ENCODE measurements around the gene AGAP3. TPM values are rescaled to one million over a fixed set of nuclear protein-coding genes. Genes with fewer than 3 reads are reported as not detected.

Gene AGAP3
- total RNA-seq, 4 donors from 2014 or later, result 49.0 to 75.2 (median 66.2) TPM

DNA sequence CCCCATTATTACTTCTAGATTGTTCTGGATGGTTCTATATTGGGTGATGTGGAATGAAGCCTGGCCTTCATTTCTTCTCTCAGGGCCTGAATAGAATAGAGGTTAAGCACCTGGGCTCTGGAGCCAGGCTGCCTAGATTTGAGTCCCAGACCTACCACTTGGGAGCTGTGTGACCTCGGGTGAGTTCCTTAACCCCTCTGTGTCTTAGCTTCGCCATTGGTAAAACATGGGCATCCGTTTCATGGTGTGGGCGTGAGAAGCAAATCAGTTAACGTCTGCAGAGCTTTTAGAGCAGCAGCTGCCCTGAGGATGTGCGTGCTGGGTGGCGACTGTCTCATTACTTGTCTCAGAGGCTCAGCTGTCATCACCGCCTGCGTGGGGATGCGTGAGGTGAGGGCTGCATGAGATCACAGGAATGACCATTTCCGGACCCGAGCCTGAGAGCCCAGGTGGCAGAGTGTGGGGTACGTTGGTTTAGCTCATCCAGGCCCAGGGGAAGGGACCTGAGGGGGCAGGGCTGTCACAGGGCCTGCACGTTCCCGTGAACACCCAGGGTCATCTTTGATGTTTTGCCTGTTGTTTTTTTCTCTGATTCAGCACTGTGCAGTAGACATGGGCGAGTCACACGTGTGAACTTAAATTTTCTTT lies 9.7 kb downstream of the AGAP3 start:
- Histone ChIP-seq H3K4me3 (replicated peaks in 1 of 3) (no peak overlapping the region), H3K36me3 (no peaks in the 10 kb centered on the region), H3K4me1 (peaks cover 0 to 18% of the 10 kb centered on the region in 2 donors), H3K27ac (no peak overlapping the region), H3K9me3 (no peaks in the 10 kb centered on the region), H3K27me3 (no peaks in the 10 kb centered on the region)
- WGBS, 2 donors, result 89 to 91% methylated on average over 12 to 17 of the region's 17 CpGs
- TF ChIP-seq, protein P1, sequence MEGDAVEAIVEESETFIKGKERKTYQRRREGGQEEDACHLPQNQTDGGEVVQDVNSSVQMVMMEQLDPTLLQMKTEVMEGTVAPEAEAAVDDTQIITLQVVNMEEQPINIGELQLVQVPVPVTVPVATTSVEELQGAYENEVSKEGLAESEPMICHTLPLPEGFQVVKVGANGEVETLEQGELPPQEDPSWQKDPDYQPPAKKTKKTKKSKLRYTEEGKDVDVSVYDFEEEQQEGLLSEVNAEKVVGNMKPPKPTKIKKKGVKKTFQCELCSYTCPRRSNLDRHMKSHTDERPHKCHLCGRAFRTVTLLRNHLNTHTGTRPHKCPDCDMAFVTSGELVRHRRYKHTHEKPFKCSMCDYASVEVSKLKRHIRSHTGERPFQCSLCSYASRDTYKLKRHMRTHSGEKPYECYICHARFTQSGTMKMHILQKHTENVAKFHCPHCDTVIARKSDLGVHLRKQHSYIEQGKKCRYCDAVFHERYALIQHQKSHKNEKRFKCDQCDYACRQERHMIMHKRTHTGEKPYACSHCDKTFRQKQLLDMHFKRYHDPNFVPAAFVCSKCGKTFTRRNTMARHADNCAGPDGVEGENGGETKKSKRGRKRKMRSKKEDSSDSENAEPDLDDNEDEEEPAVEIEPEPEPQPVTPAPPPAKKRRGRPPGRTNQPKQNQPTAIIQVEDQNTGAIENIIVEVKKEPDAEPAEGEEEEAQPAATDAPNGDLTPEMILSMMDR (IDR thresholded peaks at IDR 0.05), result no peak
- TF ChIP-seq POLR2A (IDR thresholded peaks at IDR 0.05), result no peak
- DNase-seq, result no peak
- intact Hi-C loops (cut with DNase I), result no loop called here

DNA sequence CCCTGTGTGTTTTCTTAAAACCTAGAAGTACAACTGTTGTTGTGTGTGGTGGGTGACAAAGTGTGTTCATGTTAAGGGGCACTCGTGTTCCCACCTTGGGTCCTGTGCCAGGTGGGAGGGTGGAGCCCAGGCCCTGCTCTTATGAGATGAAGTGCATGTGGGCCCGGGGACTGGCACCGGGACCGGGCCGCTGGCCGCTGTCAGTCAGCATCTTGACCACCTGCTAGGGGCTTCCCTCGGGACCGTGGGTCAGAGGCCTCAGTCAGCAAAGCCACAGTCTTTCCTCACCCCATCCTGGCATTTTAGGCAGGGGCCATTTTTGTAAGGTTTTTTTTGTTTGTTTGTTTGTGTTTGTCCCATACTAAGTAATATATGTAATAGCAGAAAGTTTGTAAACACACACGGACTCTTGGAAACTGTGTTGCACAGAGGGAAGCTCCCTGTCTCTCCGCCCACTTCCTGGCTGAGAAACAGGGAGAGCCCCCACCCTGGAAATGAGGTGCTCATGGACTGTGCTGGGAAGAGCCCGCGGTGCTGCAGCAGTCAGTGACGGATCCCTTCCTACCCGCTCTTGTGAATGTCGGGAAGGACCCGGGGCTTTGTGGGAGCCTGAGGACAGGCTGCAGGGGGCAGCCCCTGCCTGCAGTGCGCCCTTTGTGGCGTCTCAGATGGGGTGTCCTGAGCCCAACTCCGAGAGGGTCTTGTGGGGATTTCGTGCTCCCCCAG lies 13.4 kb downstream of the AGAP3 start:
- no peak overlapping the region for H3K27ac ChIP-seq
- H3K4me1 ChIP-seq, result peaks cover 0 to 14% of the 10 kb centered on the region in 2 donors
- H3K4me3 ChIP-seq (replicated peaks in 1 of 3), result no peak overlapping the region
- H3K27me3 ChIP-seq, result no peaks in the 10 kb centered on the region
- WGBS, 2 donors, result 69% methylated on average over 13 to 19 of the region's 20 CpGs
- H3K36me3 ChIP-seq, result no peaks in the 10 kb centered on the region
- TF ChIP-seq, protein P1 (IDR thresholded peaks at IDR 0.05), result no peak
- no peak for TF ChIP-seq POLR2A (IDR thresholded peaks at IDR 0.05)
- no peaks in the 10 kb centered on the region for H3K9me3 ChIP-seq
- intact Hi-C loops (cut with DNase I), result no loop called here
- DNase-seq, result no peak

DNA sequence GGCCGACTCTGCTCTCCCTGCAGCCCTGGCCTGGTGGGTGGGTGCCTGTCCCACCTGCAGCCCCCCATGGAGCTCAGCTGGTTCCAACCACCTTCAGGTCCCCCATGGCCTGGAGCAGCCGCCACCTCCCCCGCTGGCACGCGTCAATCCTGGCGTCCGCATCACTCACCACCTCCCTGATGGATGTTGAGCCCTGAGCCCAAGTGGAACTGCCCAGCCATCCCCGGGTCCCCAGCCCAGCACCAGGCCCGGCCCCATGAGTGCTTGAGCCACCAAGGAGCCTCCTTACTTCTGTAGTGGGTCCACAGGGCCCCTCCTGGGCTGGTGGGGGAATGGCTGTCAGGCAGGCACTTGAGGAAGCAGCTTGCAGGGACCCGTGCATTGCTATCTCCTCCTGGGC lies 14.6 kb downstream of the AGAP3 start:
- no peak for DNase-seq
- H3K4me3 ChIP-seq (replicated peaks in 1 of 3), result no peak overlapping the region
- TF ChIP-seq, protein P1 (IDR thresholded peaks at IDR 0.05), result no peak
- no peak for TF ChIP-seq POLR2A (IDR thresholded peaks at IDR 0.05)
- H3K4me1 ChIP-seq, result peaks cover 0 to 14% of the 10 kb centered on the region in 2 donors
- WGBS, 2 donors, result 89 to 92% methylated on average over 9 to 10 of the region's 10 CpGs
- no peak overlapping the region for H3K27ac ChIP-seq
- intact Hi-C loops (cut with DNase I), result no loop called here
- H3K36me3 ChIP-seq, result no peaks in the 10 kb centered on the region
- H3K27me3 ChIP-seq, result no peaks in the 10 kb centered on the region
- no peaks in the 10 kb centered on the region for H3K9me3 ChIP-seq

DNA sequence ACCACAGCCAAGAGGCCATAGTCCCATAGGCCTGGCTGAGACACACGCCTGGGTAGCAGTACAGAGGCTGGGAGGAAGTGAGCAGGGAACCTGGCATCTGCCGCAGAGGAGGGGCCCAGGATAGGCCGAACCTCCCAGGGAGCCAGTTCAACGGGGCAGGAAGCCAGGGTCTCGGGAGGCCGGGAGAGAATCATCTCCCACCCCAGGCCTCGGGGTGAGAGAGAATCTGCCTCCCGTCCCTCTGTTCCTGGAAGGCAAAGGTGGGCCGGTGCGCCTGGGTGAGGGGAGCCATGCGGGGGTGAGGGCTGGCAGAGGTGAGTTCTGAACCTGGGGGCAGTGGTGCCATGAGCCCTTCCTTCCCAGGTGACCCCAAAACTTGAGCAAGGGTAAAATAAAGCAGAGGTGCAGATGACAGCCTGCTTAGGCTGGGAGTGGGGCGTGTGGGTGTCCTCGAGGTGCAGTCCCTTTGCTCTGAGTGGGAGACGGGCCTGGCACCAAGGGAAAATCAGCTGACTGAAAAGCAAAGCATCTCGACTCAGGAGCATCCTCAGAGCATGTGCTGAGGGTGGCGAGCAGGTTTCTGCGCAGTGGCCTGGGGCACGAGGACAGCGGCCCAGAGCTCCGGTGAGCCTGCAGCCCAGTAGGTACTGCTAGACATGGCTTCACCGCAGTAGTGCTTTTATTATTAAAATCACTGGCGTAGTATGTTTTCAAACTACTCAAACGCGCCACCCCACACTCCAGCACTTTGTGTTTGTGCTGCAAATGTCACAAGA lies 15.5 kb downstream of the AGAP3 start:
- H3K27ac ChIP-seq, result no peak overlapping the region
- no peaks in the 10 kb centered on the region for H3K36me3 ChIP-seq
- TF ChIP-seq POLR2A (IDR thresholded peaks at IDR 0.05), result no peak
- TF ChIP-seq, protein P1 (IDR thresholded peaks at IDR 0.05), result no peak
- WGBS, 2 donors, result 85 to 88% methylated on average over 21 to 24 of the region's 24 CpGs
- no peak for DNase-seq
- intact Hi-C loops (cut with DNase I), result no loop called here
- H3K4me3 ChIP-seq (replicated peaks in 1 of 3), result no peak overlapping the region
- H3K27me3 ChIP-seq, result no peaks in the 10 kb centered on the region
- no peaks in the 10 kb centered on the region for H3K9me3 ChIP-seq
- H3K4me1 ChIP-seq, result peaks cover 0 to 14% of the 10 kb centered on the region in 2 donors
